Middle frontal gyrus (tissue), 1 donor: ENCODE results near the gene CAMK2D.
A peak's percentile ranks its signal among the peaks of the same experiment; 100 is the strongest.

Experiments used
- DNase-seq: peaks from one replicate; pipeline ENCODE4 v3.0.0-alpha.2; 2015; ENCODE audit warnings: low spot score; ENCODE audit errors: extremely low spot score

The CAMK2D gene

DNA sequence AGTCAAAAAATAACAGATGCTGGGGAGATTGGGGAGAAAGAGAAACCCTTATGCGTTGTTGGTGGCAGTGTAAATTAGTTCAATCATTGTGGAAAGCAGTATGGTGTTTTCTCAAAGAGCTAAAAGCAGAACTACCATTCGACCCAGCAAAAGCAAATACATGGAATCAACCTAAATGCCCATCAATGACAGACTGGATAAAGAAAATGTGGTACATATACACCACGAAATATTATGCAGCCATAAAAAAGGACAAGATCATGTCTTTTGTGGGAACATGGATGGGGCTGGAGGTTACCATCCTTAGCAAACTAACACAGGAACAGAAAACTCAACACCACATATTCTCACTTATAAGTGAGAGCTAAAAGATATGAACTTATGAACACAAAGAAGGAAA is 188.9 kb downstream of the CAMK2D start:
- no peak for DNase-seq

GRCh38 chr4:113566015-113566795 is 195.3 kb downstream of the CAMK2D start:
- DNase-seq = no peak

DNA sequence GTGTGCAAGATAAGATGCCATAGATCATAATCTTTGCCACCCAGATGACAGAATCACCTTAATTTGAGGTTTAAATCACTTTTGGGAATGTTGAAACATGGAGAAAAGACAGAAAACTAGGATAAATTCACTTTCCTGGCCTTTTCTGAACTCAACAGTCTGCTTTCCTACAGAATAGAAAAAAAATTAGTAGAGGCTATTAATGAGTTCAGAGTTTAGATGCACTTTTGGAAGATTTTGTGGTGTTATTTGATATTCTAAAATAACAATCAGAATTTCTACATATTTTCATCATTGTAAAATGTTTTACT is 195.9 kb downstream of the CAMK2D start:
- DNase-seq = no peak

- DNase-seq = no peak
Measured at GRCh38 chr4:113564493-113564892, 197.0 kb downstream of the CAMK2D start.

GRCh38 chr4:113563691-113564378 is 197.7 kb downstream of the CAMK2D start:
- DNase-seq = no peak

GRCh38 chr4:113561758-113562157 is 199.8 kb downstream of the CAMK2D start:
- no peak for DNase-seq

GRCh38 chr4:113561092-113561491 is 200.4 kb downstream of the CAMK2D start:
- no peak for DNase-seq

- no peak for DNase-seq
Measured at GRCh38 chr4:113560579-113560978, 201.0 kb downstream of the CAMK2D start.

- DNase-seq = no peak
Measured at GRCh38 chr4:113559947-113560346, 201.6 kb downstream of the CAMK2D start.

DNA sequence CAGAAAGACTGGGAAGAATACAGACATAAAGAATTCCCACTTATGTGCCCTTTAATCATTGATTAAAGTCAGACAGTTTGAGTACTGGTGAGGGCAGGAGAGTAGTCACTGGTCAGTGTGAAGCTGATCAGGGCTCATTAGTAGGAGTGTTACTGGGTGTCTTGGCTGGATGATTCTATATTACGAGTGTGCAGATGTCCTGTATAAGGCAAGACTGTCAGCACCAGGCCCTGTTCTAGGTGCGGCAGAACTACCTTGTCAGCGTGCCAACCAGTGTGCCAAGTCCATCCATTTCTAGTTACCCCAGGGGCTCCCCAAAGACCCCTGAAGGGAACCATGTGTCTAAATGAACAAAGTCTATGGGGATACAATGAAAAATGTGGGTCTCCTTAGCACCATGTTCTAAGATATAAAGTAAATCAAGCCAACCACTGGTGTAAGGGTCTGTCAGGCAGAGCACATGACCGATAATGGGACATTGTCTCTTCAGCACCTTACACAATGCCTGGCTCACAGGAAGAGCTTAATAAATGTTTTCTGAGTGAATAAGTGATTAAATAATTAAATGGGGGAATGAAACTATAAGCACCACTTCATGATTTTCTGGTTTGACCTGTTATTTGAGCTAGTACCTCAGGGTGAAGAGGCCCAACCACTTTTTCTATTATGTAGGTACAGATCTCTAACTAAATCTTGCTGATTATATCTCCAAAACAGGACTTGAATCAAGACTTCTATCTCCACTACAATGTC is 205.0 kb downstream of the CAMK2D start:
- no peak for DNase-seq

DNA sequence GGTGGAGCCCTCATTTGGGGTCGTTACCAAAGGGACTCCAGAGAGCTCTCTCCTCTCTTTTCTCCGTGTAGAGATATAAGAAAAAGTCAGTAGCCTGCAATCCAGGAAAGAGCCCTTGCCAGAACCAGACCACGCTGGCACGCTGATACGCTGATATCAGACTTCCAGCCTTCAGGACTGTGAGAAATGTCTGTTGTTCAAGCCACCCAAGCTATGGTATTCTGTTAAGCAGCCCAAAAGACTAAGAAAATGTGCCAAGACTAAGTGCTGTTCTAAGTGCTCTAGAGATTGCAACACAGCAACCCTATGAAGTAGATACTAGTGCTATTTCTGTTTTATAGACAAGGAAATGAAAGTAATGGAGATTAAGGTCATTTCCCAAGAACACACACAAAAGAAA is 205.7 kb downstream of the CAMK2D start:
- DNase-seq = no peak

DNA sequence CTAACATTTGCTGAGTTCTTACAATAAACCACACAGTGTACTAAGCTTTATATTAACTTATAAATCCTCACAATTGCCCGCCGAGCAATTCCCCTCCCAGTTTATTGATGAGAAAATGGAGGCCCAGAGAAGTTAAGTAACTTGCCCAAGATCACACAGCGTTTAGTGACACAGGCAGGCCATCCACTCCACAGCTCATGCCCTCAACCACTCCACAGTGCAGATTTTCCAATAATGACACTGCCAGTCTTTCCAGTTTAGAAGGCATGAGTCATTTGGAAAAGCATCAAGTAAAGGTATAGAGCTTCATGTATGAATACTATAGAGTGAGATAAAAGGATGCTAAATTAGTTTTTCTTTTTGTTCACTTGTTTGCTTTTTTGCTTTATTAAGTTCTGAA is 208.5 kb downstream of the CAMK2D start:
- no peak for DNase-seq

DNA sequence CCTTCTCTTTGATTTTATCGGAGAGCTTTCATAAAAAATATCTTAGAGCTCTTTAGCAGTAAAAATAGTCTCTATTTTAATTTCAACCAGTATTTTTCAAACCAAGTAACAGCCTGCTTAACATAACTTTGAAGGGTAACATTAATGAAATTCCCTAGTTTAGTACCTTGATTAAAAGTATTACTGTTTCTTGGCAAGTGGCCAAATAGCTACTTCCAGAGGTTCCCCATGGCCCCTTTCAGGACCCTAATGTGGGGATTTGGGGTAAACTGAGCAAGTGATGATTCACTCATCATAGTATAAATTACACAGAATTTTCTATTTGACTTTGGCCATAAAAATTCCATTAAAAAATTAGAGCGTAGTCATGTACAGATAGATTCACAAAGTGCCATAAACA is 211.0 kb downstream of the CAMK2D start:
- DNase-seq = no peak

- DNase-seq = no peak
Measured at GRCh38 chr4:113548303-113548702, 213.2 kb downstream of the CAMK2D start.

- peak; percentile 58 for DNase-seq
Measured at GRCh38 chr4:113547487-113548042, 214.0 kb downstream of the CAMK2D start.

DNA sequence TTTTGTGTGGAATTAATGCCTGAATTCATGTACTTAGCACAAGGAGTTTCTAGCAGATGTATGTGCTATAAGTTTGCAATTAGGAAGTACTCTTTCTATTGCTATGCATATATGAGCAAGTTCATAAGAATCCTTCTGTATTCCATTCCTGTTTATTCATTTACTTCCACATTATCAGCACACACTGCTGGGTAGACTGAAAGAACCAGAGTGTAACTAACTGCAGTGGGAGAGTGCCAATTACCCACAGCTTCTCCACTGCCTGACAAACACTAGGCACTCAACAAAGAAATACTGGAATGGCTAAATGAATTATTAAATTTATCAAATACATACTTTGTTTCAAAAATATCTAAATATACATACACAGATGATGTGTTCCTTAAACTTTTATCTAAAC is 219.6 kb downstream of the CAMK2D start:
- DNase-seq = no peak

DNA sequence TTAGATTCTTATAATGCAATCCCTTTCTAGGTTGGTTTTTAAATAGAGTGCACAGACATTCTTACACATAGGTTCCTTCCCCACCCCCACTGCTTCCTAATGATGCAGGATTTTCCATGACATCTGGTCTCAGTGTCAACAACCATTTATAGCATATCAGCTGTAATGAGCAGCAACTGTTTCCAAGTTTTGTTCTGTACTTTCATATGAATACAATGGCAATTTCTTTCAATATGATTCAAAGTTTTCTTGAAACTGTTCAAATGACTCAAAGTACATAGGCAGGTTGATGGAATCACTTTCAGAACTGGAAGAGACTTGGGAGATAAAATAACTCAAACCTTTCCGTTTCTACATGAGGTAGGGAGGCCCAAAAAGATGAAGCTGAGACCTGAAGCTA is 220.7 kb downstream of the CAMK2D start:
- no peak for DNase-seq

GRCh38 chr4:113539408-113539807 is 222.1 kb downstream of the CAMK2D start:
- no peak for DNase-seq

GRCh38 chr4:113537628-113538027 is 223.9 kb downstream of the CAMK2D start:
- DNase-seq = no peak

DNA sequence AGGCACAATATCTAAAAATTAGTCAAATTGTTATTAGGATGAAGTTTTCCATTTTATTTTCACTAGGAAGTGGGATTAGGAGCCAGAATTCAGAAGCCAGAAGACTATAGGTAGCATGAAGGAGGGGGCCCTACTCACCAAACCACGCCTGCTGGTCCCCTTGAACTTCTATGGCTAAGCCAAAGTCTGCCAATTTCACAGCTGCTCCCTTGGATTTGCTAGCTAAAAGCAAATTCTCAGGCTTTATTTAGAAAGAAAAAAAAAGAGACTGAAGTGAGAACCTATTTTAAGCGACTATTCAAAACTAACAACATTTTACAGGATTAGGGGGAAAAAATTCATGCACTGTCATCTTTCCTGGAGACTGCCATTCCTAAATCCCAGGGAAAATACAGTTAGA is 224.3 kb downstream of the CAMK2D start:
- DNase-seq = no peak

DNA sequence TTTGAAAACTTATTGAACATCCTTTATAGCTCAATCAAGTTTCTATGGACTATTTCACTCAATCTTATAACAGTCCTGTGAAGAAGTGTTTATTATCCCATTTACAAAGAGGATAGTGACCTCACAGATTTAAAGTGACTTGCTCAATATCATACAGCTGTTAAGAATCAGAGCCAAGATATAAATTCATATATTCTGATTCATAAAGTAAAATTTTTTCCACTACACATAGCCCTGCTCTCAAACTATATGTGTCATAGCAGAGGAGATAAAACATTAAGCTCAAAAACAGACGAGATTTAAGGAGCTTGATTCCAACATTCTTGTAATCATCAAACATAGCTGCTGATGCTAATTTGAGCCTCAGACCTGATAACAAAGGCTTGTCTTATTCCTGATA is 226.8 kb downstream of the CAMK2D start:
- no peak for DNase-seq

GRCh38 chr4:113531572-113531971 is 230.0 kb downstream of the CAMK2D start:
- DNase-seq = no peak
